HG02763 (cell line): ENCODE results near the gene FOSB.

ENCODE experiments used
- ATAC-seq: cut with Tn5 transposase; IDR thresholded peaks from one replicate; pipeline ENCODE4 v1.9.1; 2021; ENCODE audit warnings: mild to moderate bottlenecking, moderate library complexity; ENCODE audit not compliant: unreplicated experiment

FOSB gene

DNA sequence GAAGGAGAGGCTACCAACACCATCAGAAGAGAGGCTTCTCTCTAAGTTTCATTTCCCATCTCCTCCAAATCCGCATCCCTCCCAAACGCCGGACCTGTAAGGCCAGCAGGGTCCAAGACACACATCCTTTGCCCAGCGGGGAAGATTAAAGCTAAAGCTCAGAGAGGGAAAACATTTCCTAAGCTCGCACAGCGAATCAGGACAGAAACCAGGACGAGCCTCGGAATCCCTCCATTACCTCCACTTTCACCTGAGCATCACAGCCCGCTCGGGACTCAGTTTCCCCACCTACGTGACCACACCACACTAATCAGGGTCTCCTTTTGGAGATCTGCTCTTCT lies 711 bp upstream of the FOSB start:
- ATAC-seq = no peak

DNA sequence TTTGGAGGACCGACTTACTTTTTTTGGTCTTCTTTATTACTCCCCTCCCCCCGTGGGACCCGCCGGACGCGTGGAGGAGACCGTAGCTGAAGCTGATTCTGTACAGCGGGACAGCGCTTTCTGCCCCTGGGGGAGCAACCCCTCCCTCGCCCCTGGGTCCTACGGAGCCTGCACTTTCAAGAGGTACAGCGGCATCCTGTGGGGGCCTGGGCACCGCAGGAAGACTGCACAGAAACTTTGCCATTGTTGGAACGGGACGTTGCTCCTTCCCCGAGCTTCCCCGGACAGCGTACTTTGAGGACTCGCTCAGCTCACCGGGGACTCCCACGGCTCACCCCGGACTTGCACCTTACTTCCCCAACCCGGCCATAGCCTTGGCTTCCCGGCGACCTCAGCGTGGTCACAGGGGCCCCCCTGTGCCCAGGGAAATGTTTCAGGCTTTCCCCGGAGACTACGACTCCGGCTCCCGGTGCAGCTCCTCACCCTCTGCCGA lies 409 bp downstream of the FOSB start:
- no peak for ATAC-seq

DNA sequence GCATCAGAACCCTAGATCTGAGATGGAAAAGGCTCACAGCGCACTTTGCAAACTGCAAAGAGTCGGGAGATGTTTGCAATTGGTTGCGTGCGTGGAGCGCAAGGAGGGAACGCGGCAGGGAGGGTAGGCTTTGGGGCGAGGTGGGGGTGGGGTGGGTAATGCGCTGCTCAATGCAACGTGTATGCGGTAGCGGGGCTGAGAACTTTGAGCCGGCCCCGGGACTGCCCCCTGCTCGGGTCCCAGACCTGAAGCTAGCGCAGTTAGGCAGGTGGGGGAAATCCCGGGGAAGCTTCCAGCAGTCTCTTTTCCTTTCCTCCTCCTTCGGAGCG lies 971 bp downstream of the FOSB start:
- peak; percentile 22 for ATAC-seq

DNA sequence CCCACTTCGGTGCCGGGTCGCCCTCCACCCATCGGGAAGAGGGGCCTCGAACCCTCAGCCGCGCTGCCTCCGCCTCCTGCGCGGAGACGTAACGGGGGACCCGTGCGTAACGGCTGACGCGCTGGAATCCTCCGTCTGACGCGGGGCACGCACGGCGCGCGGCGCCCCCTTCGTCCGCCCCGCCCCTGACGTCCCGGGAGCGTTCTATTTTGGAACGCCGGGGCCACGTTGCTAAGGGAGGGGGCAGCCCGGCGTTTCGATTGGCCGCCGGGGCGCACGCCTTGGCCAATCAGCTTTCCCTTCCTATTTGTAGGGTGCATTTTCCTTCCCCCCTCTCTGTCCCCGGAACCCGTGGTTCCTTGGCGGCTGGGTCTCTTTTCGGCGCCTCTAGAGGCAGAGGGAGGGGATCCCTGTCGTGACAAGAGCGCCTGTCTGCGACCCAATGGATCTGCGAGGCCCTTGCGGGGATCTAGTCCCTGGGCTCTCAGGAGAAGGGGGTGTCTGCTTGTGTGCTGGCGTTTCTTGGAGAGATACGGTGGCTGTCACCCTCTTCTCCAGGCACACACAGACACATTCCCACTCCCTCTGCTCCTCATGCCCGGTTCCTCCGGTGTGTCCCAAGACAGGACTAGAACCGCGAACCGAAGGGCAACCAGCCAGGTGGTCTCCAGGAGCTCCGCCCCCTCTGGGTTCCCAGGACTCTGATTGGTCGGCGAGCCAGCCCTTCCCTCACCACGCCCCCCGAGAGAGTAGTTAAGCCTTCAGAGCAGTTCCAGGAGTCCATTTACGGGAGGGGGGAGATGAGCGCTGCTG lies 1.5 kb downstream of the FOSB start:
- ATAC-seq = peak; percentile 59

DNA sequence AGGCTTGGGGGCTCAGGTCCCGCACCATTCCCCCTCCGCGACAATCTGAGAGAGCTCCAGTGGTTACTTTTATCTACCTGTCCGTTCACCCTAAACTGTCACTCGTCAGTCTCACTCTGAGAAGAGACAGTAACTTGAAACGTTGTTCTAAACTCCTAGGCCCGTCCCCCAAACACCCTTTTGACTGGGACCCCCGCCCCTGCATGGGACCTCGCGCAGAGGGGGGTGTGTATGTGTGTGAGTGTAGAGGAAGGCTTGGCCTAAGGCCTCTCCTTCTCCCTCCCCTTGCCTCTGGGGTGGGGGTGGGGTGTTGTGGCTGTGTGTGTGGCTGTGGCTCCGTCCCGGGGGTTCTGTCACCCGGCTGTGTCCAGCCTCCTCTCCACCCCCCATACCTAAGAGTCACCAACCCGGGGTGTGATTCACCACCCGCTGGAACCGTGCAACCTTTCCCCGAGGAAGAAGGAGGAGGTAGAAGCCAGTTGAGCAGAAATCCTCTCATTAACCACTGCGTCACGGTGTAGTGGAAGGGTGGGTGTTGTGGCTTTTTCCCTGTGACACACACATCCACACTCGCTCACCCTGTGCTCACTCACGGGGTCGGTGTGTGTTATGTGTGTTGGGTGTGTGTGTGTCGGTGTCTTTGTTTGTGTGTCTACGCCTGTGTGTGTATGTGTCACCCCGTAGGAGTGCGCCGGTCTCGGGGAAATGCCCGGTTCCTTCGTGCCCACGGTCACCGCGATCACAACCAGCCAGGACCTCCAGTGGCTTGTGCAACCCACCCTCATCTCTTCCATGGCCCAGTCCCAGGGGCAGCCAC lies 2.4 kb downstream of the FOSB start:
- ATAC-seq = no peak

DNA sequence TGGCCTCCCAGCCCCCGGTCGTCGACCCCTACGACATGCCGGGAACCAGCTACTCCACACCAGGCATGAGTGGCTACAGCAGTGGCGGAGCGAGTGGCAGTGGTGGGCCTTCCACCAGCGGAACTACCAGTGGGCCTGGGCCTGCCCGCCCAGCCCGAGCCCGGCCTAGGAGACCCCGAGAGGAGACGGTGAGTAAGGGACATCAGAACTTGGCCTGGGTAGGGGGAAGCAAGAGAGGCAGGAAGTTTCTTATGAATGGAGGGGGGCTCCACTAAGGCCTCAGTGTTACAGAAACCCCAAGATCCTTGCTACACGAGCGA lies 2.9 kb downstream of the FOSB start:
- no peak for ATAC-seq

DNA sequence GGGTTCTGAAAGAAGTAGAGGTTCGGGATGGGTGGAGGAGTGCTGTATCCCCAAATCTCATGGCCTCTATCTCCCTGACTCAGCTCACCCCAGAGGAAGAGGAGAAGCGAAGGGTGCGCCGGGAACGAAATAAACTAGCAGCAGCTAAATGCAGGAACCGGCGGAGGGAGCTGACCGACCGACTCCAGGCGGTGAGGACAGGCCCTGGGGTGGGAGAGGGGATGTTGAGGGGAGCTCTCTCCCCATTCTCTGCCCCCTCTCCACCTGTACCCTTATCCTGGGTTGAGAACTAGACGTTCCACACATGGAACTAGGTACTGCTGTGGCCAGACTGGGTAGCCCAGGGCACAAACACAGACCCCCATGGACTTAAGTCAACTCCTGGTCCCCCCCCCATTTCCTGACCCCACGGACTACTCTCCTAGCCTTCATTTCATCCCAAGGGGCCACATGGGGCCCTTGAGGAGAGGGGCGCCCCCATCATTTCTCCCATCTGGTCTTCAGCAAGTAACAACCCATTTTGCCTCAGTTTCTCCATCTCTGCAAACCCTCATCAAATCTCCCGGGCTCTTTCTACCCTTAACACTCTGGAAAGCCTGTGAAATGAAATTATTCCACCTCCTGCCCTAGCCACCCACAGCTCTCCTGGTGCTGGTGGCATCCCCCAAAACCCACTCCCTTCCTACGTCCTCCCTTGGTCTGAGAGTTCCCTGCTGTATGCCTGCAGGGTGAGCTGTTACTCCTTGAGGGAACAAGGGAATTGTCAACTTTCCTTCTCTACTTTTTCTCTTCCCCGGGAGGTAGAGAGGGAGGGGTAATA lies 3.5 kb downstream of the FOSB start:
- no peak for ATAC-seq

DNA sequence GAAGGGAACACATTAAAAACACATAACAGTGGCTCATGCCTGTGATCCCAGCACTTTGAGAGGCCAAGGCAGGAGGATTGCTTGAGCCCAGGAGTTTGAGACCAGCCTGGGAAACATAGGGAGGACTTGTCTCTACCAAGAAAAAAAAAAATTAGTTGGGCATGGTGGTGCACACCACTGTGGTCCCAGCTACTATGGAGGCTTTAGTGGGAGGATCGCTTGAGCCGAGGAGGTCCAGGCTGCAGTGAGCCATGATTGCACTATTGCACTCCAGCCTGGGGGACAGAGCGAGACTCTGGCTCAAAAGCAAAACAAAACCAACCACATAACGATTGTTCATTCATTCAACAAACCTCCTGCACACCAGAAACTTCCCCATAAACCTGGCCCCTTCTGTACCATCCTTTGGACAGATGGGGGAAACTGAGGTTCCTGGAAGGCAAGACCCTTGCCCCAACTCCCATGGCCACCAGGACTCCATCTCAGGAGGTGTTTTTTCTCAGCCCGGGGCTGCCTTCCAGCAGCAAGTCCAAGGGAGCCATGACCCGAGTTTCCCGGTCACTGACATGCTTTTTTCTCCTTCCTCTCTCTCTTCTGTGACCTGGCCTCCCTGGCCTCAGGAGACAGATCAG lies 4.3 kb downstream of the FOSB start:
- no peak for ATAC-seq

DNA sequence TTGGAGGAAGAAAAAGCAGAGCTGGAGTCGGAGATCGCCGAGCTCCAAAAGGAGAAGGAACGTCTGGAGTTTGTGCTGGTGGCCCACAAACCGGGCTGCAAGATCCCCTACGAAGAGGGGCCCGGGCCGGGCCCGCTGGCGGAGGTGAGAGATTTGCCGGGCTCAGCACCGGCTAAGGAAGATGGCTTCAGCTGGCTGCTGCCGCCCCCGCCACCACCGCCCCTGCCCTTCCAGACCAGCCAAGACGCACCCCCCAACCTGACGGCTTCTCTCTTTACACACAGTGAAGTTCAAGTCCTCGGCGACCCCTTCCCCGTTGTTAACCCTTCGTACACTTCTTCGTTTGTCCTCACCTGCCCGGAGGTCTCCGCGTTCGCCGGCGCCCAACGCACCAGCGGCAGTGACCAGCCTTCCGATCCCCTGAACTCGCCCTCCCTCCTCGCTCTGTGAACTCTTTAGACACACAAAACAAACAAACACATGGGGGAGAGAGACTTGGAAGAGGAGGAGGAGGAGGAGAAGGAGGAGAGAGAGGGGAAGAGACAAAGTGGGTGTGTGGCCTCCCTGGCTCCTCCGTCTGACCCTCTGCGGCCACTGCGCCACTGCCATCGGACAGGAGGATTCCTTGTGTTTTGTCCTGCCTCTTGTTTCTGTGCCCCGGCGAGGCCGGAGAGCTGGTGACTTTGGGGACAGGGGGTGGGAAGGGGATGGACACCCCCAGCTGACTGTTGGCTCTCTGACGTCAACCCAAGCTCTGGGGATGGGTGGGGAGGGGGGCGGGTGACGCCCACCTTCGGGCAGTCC lies 5.0 kb downstream of the FOSB start:
- ATAC-seq = no peak

DNA sequence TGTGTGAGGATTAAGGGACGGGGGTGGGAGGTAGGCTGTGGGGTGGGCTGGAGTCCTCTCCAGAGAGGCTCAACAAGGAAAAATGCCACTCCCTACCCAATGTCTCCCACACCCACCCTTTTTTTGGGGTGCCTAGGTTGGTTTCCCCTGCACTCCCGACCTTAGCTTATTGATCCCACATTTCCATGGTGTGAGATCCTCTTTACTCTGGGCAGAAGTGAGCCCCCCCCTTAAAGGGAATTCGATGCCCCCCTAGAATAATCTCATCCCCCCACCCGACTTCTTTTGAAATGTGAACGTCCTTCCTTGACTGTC lies 5.5 kb downstream of the FOSB start:
- no peak for ATAC-seq

DNA sequence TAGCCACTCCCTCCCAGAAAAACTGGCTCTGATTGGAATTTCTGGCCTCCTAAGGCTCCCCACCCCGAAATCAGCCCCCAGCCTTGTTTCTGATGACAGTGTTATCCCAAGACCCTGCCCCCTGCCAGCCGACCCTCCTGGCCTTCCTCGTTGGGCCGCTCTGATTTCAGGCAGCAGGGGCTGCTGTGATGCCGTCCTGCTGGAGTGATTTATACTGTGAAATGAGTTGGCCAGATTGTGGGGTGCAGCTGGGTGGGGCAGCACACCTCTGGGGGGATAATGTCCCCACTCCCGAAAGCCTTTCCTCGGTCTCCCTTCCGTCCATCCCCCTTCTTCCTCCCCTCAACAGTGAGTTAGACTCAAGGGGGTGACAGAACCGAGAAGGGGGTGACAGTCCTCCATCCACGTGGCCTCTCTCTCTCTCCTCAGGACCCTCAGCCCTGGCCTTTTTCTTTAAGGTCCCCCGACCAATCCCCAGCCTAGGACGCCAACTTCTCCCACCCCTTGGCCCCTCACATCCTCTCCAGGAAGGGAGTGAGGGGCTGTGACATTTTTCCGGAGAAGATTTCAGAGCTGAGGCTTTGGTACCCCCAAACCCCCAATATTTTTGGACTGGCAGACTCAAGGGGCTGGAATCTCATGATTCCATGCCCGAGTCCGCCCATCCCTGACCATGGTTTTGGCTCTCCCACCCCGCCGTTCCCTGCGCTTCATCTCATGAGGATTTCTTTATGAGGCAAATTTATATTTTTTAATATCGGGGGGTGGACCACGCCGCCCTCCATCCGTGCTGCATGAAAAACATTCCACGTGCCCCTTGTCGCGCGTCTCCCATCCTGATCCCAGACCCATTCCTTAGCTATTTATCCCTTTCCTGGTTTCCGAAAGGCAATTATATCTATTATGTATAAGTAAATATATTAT lies 6.1 kb downstream of the FOSB start:
- ATAC-seq = no peak

DNA sequence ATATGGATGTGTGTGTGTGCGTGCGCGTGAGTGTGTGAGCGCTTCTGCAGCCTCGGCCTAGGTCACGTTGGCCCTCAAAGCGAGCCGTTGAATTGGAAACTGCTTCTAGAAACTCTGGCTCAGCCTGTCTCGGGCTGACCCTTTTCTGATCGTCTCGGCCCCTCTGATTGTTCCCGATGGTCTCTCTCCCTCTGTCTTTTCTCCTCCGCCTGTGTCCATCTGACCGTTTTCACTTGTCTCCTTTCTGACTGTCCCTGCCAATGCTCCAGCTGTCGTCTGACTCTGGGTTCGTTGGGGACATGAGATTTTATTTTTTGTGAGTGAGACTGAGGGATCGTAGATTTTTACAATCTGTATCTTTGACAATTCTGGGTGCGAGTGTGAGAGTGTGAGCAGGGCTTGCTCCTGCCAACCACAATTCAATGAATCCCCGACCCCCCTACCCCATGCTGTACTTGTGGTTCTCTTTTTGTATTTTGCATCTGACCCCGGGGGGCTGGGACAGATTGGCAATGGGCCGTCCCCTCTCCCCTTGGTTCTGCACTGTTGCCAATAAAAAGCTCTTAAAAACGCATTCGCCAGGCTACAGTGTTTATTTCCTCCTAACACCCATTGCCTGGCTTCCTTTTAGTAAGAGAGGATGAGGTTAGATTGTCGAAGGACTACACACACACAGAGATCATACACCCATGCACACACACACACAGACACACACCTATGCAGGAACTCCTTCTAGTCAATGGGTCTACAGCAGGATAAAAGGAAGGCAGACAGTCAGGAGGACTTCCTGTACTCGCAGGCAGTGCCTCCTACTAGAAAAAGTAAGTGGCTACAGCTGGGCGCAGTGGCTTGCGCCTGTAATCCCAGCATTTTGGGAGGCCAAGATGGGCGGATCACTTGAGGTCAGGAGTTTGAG lies 7.1 kb downstream of the FOSB start:
- ATAC-seq = no peak

DNA sequence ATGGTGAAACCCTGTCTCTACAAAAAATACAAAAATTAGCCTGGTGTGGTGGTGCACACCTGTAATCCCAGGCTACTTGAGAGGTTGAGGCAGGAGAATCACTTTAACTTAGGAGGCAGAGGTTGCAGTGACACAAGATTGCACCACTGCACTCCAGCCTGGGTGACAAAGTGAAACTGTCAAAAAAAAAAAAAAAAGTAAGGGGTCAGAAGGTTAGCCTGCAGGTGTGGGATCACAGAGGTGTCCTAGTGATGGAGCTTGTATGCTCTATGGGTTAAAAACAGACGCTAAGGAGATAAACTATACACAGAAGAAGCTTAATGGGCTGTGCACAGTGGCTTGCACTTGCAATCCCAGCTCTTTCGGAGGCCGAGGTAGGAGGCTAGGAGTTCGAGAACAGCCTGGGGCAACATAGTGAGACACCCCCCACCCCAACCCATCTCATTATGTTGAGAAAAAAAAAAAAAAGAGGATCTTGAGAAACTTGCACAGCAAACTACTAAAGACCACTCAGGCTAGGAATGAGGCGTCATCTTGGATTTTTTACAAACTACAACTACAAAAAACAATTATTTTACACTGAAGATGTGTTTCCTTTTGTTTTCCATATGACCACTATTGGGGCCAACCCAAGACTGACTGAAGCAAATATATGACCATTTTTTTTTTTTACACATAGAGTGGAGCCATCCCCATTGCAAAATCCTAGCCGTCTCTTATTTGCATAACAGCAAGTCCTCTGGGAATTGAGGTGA lies 7.9 kb downstream of the FOSB start:
- no peak for ATAC-seq

DNA sequence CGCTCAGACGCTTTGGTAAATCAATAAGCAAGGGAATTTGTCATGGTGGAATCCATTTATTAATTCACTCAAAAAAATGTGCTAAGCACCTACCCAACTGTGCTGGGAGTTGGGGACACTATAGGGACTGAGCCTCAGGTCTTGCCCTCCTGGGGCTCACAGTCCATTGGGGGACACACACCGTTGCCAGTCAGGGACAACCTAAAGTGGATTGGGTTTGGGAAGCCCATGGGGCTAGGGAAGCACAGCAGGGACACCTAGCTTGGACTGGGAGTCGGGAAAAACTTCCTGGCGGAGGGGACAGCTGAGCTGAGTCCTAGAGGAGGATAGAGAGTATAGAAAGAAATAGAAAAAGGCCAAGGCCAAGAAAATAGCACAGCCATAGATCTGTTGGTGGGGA lies 8.5 kb downstream of the FOSB start:
- no peak for ATAC-seq

DNA sequence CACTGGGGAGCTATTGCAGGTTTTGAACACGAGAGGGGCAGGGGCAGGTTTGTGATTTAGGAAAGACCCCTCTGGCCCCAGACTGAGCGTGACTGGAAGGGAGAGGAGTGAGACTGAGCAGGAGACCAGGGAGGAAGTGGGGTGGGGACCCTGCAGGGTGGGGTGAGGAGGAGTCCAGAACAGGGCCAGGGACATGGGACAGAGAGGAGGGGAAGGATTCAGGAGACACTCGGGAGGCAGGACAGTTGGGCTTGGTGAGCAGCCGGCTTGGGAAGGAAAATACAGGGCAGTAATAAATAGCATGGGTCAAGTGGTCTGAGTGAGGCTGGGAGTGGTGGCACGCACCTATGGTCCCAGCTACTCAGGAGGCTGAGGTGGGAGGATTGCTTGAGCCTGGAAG lies 9.4 kb downstream of the FOSB start:
- no peak for ATAC-seq

DNA sequence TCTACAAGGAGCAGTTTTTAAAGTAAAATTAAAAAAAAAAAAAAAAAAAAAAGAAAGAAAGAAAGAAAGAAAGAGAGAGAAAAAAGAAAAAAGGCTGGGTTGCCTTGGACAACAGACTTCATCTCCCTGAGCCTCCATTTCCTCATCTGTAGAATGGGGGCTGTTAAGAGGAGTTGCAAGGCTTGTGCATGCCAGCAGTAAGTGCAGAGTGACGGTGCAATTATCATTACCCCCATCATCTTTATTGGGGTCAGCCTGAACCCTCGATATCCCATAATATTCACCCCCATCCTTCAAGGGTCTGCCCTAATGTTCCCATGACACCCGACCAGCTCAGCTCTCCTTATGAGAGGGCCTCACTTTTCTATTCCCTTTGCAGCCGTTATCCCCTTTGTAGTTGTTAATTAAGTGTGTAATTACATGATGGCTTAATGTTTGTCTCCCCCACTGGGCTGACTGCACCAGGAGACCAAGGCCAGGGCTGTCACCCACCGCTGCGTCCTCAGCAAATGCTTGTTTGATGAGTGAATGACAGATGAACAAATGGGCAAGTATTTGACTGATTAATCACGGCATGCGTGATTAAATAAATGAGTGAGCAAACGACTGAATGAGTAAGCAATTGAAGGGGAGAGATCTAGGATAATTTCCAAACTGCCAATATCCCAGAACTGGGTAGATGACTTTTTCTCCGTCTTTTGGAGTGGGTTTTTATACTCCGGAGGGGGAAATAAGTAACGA lies 10.1 kb downstream of the FOSB start:
- ATAC-seq = no peak
